Measurements from ENCODE around the gene ITLN1.
"Not testable (repeated sequence)": the region's sequence is repeated elsewhere in the genome, so short reads cannot be mapped to it uniquely, and the experiment has no call there.

ITLN1 gene

DNA sequence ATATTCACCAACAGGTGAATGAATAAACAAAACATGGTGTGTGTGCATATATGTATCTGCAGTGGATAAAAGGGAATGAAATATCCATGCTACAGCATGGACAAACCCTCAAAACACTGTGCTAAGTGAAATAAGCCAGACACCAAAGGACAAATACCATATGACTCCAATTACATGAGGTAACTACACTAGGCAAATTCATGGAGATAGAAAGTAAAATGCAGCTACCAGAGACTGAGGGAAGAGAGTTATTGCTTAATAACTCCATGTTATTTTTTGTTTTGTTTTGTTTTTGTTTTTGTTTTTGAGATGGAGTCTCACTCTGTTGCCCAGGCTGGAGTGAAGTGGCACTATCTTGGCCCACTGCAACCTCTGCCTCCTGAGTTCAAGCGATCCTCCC is 2.4 kb downstream of the ITLN1 start:
- no peak for DNase-seq

DNA sequence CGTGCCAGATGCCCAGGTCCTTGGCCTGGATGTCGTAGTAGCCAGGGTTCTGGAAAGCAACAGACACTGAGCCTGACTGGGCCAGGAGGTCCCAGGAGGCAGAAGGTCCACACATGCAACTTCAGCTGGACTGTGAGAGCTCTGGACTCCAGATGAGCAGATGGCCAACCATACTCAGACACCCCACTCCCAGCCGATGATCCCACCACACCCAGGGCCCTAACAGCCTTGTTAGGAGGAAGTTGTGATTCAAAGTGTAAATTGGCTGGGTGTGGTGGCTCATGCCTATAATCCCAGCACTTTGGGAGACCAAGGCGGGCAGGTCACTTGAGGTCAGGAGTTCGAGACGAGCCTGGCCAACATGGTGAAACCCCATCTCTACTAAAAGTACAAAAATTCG is 3.7 kb downstream of the ITLN1 start:
- DNase-seq, result not testable (repeated sequence)

DNA sequence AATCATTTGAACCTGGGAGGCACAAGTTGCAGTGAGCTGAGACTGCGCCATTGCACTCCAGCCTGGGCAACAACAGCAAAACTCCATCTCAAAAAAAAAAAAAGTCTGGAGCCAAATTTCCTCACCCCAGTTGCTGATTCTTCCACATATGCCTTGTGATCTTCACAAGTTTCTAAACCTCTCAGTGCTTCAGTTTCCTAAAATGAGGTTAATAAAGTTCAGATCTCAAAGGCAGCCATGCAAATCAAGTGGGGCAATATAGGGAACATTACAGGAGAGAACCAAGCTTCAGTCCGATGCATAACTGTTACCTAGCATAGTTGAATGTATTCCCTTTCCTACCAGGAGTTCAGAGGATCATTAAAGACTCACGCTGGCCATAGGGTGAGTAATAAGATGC is 4.8 kb downstream of the ITLN1 start:
- DNase-seq, result no peak

DNA sequence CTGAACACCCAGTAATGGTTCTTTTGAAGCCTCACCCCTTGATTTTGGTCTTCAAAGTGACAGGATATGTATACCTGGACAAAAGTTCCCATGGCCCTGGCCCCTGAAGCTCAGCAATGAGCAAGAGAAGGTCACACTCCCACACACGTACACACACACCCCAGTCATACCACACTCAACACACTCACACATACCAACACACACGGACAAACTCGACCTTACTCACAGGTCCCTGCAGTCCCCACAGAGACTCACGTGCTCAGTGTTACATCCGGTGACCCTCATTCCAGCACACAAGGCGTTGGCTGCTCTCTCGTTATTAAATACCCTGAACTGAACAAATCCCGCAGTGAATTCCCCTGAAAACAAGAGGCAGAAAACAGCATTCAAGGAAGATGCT is 5.9 kb downstream of the ITLN1 start:
- DNase-seq, result no peak

DNA sequence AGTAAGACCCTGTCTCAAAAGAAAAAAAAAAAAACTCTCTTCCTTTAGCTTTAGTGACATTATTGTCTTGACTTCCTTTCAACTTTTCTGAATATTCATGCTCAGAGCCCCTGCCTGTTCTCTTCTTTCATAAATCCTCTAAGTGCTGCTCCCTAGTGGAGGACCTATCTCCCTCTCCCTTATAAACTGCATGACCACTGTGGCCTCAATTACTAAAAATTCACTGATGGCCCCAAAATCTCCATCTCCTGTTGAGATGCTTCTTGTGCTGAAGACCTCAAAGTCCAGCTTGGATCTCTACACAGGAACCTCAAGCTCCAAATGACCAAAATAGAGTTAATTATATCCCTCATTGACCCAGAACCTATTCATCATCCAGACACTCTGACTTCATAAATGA is 7.8 kb downstream of the ITLN1 start:
- DNase-seq, result no peak

DNA sequence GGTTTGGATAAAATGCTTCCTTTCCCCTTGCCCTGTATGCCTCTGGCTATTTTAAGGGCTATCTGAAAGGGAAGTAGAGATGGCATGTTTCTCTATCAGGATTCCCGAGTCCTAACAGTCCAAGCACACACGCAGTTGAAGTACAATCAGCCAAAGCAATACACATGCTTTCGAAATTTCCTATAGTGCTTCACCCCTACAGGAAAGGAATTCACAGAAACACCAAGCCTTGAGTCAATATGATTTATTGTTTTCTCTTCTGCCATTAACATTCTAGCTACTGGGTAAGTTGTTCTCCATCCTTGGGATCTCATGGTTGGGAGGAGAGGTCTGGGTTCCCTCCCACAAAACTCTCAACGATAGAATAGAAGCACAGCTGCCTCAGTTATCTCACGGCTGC is 8.7 kb downstream of the ITLN1 start:
- no peak for DNase-seq

DNA sequence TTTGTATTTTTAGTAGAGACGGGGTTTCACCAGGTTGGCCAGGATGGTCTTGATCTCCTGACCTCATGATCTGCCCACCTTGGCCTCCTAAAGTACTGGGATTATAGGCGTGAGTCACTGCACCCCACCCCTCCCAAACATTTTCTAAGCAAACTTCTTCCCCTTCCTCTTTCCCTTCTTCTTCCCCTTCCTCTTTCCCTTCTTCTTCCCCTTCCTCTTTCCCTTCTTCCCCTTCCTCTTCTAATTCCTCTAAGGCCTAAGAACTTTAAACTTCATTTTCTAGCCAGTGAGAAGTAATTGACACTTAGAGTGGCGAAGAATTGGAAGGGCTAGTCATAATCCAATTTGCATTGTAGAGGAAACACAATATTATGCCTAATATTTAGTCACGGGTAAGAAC is 9.4 kb downstream of the ITLN1 start:
- not testable (repeated sequence) for DNase-seq

DNA sequence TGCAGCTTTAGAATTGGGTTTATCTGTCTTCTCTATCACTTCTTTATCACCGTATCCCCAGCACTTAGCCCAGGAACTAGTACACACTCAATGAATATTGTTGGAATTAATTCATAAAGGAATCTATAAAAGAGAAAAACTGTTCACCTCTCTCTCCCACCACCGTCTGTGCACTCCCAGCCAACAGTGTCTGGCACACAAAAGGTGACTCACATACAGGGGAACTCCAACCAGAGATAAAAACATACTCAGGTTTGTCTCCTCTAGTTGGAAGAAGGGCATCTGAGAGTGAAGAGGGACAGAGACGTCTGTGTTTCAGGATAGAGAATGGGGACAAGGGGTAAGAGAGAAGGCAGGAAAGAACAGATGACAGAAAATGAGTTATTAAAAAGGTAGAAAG is 10.0 kb downstream of the ITLN1 start:
- no peak for DNase-seq

DNA sequence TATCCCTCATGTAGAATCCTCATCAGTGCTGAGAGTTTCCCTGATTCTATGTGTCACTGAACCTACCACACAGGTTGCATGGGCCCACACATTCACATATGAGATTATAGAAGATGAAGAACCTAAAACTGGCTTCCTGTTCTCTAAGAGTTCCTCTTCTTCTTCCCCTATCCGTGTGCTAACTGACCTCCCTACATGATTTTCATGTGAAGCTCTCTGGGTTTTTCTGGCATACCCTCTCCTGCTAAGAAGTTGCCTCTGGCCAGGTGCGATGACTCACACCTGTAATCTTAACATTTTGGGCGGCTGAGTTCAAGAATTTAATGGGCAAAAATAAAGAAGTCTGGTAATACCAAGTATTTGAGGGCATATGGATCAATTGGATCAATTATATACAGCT is 16.8 kb downstream of the ITLN1 start:
- DNase-seq, result no peak

DNA sequence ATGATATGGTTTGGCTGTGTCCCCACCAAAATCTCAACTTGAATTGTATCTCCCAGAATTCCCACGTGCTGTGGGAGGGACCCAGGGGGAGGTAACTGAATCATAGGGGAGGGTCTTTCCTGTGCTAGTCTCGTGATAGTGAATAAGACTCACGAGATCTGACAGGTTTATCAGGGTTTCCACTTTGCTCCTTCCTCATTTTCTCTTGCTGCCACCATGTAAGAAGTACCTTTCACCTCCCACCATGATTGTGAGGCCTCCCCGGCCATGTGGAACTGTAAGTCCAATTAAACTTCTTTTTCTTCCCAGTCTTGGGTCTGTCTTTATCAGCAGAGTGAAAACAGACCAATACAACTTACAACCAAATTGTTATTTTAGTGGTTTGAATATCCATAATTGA is 17.3 kb downstream of the ITLN1 start:
- DNase-seq, result not testable (repeated sequence)

DNA sequence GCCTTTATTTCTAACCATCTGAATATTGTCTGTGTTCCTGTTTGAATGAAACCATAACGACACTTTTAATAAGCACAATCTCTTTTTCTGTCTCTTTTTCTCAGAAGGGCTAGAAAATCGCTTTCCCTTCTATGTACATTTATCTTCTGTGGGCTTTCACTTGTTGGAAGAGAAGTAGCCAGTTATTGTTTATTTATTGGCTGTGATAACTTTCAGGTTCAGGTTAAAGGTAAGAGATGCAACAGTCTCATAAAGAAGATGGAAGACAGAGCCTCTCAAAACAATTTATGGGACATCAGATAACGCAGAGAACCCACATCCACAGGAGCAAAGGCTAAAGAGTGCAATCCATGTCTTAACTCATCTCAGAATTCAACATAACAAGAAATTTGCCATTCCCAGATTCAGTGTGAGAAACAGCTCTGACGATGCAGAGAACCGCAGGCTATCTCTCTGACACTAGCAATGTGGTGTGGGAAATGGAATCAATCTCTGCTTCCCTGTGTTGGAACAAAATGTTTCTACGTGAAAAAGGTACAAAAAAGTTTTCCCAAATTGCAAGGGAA is 18.2 kb downstream of the ITLN1 start:
- DNase-seq, result no peak

DNA sequence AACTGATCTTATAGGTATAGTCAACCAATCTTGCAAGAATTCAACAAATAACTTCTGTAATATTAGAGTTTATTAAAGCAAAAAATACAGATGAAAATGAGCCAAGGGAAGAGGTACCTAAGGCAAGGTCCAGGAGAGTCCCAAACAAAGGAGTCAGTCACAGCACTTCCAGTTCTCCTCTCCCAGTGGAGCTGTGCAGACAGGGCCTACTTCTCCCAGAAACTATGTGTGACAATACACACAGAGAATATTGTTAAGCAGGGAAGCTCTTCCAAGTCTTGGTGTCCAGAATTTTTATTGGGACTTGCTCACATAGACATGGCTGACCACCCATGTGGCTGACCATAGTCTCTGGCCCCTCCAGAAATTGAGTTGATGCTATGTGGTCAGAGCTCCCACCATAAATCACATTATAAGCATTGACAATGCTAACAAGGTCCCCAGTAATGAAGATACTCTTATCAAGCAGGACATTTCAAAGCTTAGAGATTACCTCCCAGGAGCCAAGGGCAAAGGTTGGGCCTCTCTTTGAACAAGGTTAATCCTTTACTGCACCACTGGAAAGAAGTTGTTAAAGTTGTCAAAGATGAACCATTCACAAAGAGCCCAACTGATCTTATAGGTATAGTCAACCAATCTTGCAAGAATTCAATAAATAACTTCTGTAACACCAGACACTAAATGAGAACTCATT is 18.8 kb downstream of the ITLN1 start:
- DNase-seq, result no peak

DNA sequence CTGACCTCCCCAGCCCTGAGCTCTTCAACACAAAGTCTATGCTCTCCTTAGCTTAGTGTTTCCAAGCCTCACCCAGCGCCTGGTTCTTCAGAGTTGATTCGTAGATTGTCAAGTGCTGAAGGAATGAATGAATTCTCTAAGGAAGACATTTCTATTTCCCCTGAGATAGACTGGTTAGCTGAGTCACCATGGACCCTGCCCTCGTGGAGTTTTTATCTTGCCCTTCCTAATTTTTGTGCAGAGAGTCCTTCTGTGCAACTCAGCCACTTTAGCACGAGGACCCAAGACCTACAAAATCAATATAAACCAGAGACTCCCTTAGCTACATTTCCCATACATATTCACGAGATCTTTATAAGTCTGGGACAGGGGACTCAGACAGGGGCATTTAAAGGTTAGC is 19.6 kb downstream of the ITLN1 start:
- DNase-seq, result no peak

DNA sequence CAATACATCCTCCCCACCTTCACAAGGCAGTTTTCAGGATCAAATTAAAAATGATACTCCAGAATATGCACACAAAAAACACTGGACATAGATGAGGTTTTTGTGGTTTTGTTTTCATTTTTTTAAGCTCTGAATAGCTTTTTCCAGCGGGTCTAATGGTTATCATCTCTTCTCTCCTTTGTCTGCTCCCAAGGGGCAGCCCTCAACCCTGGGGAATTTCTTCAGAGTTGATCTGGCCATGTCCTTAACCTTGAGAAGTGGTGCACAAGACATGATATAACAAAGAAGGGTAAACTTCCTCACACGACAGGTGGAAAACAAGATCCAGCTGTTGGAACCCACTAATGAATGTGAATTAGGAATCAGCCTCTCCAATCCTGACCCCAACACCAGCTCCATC is 20.8 kb downstream of the ITLN1 start:
- no peak for DNase-seq

DNA sequence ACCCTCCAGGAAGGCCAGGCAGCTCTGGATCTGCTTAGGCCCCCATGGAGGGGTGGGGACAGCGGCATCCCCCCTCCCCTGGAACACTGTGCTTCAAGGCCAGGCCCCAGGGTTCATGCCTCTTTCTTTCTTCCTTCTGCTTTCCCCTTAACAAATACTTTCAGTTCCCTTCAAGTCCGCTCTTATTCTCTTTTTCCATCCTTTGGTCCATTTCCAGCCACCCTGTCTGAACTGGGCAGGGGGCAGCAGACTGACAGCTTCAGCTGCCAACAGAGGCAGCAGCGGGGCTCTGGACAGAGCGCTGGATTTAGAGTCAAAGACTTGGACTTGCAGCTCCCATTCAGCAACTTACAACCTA is 21.2 kb downstream of the ITLN1 start:
- no peak for DNase-seq

DNA sequence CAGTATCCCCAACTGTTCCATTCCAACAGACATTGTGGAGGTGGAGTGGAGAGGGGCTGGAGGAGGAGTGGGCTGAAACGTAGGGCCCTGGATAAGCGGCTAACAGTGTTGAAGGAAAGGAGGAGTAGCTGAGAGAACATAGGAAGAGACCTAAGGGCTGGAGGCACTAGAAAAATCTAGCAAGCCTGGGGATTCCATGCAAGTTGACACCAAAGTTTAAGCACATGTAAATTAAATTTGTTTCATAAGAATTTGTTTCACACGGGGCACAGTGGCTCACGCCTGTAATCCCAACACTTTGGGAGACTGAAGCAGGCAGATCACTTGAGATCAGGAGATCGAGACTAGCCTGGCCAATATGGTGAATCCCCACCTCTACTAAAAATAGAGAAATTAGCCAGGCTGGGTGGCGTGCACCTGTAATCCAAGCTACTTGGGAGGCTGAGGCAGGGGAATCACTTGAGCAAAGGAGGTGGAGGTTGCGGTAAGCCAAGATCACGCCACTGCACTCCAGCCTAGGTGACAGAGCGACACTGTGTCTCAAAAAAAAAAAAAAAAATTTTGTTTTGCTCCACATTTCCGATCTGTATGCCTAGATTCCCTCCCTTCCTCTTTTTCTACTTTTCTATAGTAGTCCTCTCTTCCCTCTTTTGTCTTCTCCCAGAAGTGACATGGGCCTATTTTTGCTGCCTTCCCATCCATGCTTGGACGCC is 21.8 kb downstream of the ITLN1 start:
- DNase-seq, result no peak

DNA sequence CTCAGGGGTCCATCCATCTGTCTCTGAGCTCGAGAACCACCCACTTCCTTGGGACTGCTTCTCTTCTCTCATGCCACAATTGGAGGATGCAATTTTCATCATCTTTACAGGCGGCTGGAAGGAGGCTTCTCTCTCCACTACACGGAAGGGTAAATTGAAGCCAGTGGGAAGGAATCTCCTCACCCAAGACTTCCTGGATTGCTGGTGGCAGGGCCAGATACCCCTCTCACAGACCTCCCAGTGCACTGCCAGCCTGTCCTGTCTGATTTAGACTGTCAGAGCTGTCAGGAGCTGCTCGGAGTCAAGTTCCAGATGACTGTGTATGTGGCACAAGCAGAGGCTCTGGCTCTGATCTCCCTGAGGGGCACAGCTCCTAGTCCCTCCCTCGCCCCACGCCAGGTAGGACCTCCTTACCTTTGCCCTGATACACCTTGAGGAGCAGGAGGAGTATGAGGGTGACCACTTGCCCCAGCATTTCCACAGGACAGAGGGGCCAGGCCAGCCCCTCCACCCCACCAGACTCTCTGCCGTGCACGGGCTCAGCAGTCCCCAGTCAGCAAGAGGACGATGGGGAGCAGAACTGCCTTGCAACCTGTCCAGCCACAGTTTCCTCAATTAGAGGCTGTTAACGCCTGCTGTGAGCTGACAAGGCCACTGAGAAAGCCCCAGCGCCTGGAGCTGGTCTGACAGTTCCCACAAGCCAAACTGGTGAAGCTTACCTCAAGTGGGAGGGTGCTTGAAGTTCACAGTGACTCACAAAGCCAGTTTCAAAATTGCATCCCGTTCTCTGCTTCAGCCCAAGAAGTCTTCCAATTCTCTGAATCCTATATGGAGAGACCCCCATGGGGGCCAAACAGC is 22.5 kb downstream of the ITLN1 start, which contains the start of gene CD244:
Gene CD244 (minus strand): TSS at position 685 of the 858 bp plus-strand sequence. CDS start 210 bp downstream, at position 475.
- DNase-seq, result no peak

DNA sequence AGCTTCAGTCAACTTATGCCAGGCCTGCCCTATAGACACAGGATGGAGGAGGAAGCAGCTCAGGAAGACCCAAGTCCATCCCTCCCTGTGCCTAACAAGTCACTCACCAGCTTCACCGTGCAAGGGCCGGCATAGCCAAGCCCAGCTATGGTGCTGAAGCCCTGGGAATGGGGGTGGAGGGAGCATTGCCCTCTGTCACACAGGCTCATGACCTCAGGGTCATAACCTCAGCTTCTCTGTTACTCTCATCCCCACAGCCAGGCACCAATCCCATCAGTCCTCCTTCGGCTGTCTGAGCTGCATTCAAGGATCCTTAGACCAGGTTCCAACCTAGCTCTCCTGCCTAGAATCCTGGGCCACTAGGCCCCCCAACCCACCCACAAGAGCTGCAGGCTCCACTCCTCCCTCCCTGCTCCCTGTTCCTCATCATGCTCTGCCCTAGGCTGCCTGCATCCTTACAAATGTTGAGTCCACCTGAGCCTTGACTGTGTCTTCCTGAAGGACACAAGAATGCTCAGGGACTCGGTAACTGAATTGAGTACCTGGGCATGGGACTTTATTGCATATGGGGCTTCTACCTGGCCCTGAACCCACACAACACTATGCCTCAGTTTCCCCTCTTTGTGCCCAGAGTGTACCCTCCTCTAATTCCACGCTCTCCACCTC is 24.0 kb downstream of the ITLN1 start:
- DNase-seq, result no peak

DNA sequence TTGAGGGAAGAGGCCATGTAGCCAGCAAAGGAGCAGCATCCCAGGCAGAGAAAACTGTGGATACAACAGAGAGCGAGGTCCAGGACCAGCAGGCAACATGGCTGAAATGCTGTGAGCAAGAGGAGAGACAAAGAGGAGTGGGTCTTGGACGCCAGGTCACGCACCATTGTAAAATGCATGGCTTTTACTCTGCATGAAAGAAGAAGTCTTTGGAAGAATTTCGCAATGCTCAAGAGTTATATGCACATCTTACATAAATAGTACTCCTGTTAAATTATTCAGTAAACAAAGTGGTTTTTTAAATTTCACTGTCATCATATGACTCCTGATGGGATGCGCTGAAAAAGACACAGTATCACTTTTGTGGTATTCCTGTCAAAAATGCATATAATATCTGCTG is 25.8 kb downstream of the ITLN1 start:
- DNase-seq, result no peak

DNA sequence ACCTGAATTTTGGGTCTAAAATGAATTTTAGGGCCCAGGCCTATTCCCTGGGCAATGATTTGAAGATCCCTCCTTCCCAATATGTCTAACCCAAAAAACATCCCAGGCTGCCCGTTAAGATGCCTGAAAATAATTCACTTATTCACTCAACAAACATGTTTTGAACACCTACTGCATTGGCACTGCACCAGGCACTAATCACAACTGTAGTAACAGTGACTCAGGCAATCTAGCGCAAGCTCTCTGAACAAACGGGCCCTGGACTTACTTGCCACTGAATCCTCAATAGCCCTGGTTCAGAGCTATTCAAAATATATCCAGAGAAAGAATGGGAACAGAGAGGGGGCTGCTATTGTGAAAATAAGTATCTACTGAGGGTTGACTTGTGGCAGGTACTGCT is 26.5 kb downstream of the ITLN1 start:
- no peak for DNase-seq

DNA sequence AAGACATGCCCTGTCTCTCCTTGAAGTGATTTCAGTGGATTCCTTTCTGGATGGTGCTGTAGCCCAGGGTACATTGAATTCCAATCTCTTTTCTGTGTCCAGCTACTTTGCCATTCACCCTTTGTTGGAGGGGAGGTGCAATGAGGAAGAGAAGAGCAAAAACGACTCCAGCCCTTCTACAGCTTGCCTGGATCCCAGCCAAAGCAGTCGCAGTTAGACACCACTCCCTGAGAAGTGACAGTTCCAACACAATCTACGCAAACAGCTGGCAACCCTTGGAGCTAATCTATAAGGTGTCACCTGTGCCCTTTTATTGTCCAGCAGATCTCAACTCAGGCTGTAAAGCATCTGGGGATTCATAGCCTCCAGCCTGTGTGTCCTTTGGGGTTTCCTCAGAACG is 26.9 kb downstream of the ITLN1 start:
- DNase-seq, result no peak

DNA sequence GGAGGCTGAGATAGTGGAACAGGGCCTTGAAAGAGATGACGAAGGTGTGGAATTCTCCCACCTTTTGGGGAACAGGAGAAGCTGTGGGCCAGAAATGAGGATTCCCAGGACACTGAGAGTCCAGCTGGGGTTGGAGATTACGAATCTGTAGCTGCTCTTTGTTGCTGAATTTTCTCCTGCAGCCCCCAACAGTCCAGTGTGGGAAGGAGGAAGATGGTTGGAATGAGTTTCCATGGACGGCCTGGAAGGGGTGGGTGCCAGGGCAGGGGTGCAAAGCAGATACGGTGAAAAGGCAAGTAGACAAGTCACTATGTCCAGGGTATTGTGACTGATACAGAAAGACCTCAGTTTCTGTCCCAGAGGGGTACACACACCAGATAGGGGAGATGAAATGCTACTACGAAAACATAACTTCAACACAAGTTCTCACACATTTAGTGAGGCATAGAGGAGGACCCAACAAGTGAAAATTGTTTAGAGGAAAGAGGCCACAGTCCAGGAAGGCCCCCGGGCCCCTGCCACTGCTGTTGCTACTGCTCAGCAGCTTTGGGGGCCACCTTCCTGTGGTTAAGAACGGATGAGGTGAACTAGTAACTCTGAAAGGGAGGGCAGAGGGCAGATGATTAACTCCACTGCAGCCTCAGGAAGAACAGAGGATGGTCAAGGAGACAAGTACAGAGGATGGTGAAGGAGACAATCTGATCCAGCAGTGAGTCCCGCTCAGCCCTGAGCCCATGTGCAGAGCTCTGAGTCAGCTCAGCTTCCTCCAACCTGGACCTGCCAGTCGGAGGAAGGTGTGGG is 29.6 kb downstream of the ITLN1 start:
- no peak for DNase-seq
